Mammary epithelial cell (primary cell): ENCODE data around the gene PSAP.

Source experiments
- EZH2 ChIP-seq: IDR thresholded peaks from 2 replicates; pipeline ENCODE4 v1.6.1; 2012; ENCODE audit warnings: low read length, inconsistent platforms, borderline replicate concordance
- TF ChIP-seq, protein P1 (sequence below), 2 donors: IDR thresholded peaks in 1 of 2; conservative IDR thresholded peaks in 1 of 2; 2 replicates each; pipeline ENCODE4 v1.5.1; 2011 to 2012; ENCODE audit warnings: inconsistent platforms in 2 of 2, low read length in 2 of 2, mild to moderate bottlenecking in 2 of 2, control low read depth in 1 of 2, low read depth in 1 of 2; ENCODE audit not compliant: insufficient read depth in 1 of 2; ENCODE audit errors: extremely low read depth in 1 of 2

DNA sequence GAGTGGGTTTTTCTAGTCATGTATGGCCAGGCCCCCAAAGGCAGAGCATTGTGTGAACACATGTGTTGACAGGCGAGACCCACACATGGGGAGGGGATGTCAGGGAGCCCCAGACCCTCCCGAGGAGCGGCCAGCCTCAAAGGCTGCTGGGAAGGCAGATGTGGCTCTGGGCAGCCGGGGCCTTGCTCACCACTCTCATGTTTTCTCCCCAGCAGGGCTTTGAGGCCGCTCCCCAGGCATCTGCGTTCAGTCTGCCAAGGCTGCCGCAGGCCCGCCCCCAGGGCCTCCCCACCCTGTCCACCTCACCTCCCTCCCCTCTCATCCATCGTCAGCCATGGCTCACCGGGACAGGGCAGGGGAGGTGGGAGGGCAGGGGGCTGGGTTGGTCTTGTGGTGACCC lies 61.2 kb downstream of the PSAP start:
- TF ChIP-seq, protein P1, sequence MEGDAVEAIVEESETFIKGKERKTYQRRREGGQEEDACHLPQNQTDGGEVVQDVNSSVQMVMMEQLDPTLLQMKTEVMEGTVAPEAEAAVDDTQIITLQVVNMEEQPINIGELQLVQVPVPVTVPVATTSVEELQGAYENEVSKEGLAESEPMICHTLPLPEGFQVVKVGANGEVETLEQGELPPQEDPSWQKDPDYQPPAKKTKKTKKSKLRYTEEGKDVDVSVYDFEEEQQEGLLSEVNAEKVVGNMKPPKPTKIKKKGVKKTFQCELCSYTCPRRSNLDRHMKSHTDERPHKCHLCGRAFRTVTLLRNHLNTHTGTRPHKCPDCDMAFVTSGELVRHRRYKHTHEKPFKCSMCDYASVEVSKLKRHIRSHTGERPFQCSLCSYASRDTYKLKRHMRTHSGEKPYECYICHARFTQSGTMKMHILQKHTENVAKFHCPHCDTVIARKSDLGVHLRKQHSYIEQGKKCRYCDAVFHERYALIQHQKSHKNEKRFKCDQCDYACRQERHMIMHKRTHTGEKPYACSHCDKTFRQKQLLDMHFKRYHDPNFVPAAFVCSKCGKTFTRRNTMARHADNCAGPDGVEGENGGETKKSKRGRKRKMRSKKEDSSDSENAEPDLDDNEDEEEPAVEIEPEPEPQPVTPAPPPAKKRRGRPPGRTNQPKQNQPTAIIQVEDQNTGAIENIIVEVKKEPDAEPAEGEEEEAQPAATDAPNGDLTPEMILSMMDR (conservative IDR thresholded peaks at IDR 0.05 in 1 of 2, IDR thresholded peaks at IDR 0.05 in 1 of 2; ENCODE audit: extremely low read depth in 1 of 2, insufficient read depth in 1 of 2, low read depth in 1 of 2, low read length in 2 of 2) = no peak
- TF ChIP-seq EZH2 = no peak
